MM.1S (cell line): ENCODE results near the gene ZKSCAN1.

Experiments used
- EZH2 ChIP-seq: fragments of 300-600 bp; sonication (generic); optimal IDR thresholded peaks from 2 replicates; pipeline ENCODE3; 2017; ENCODE audit warnings: low read depth, mild to moderate bottlenecking, antibody characterized with exemption, low read length, mixed read lengths
- TF ChIP-seq, protein P1 (sequence below): fragments of 300-600 bp; sonication (generic); IDR thresholded peaks from 2 replicates; pipeline ENCODE4 v1.5.1; 2016; ENCODE audit warnings: antibody characterized with exemption, low read length, mixed read lengths

DNA sequence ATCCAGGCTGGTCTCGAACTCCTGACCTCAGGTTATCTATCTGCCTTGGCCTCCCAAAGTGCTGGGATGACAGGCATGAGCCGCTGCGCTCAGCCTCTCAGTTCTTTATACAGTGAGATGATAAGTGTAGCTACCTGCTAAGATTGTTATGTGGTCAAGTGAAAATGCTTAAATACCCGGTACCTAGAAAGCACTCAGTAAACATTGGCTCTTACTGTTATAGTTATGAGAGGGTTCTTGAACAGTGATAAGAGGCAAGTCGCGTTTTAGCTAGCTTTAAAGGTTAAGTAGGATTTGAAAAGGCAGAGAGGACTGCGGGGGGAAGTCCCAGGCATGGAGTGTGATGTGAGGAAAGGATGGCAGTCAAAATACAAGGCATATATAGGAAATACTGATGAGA is 4.5 kb downstream of the ZKSCAN1 start:
- TF ChIP-seq, protein P1, sequence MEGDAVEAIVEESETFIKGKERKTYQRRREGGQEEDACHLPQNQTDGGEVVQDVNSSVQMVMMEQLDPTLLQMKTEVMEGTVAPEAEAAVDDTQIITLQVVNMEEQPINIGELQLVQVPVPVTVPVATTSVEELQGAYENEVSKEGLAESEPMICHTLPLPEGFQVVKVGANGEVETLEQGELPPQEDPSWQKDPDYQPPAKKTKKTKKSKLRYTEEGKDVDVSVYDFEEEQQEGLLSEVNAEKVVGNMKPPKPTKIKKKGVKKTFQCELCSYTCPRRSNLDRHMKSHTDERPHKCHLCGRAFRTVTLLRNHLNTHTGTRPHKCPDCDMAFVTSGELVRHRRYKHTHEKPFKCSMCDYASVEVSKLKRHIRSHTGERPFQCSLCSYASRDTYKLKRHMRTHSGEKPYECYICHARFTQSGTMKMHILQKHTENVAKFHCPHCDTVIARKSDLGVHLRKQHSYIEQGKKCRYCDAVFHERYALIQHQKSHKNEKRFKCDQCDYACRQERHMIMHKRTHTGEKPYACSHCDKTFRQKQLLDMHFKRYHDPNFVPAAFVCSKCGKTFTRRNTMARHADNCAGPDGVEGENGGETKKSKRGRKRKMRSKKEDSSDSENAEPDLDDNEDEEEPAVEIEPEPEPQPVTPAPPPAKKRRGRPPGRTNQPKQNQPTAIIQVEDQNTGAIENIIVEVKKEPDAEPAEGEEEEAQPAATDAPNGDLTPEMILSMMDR: no peak
- TF ChIP-seq EZH2: no peak
